GM21526 (cell line): Measurements from ENCODE around the gene PPP1R13L.
"Not testable (repeated sequence)": the region's sequence is repeated elsewhere in the genome, so short reads cannot be mapped to it uniquely, and the experiment has no call there.

Experiments used
- ATAC-seq: cut with Tn5 transposase; IDR thresholded peaks from one replicate; pipeline ENCODE4 v1.9.1; 2021; ENCODE audit warnings: moderate library complexity; ENCODE audit not compliant: unreplicated experiment, low FRiP score

Gene PPP1R13L

GRCh38 chr19:45408121-45408520 is 3.3 kb upstream of the PPP1R13L start:
- no peak for ATAC-seq

GRCh38 chr19:45407585-45407984 is 2.7 kb upstream of the PPP1R13L start:
- not testable (repeated sequence) for ATAC-seq

GRCh38 chr19:45407091-45407375 is 2.2 kb upstream of the PPP1R13L start:
- no peak for ATAC-seq

GRCh38 chr19:45406226-45407090 is 1.6 kb upstream of the PPP1R13L start, which contains the start of gene POLR1G:
POLR1G (plus strand) TSS chr19:45406644; CDS start chr19:45406697, 53 bp downstream.
- peak; percentile 49 for ATAC-seq

- ATAC-seq: peak; percentile 42
Observed at GRCh38 chr19:45405435-45406225, 761 bp upstream of the PPP1R13L start.

- no peak for ATAC-seq
Observed at GRCh38 chr19:45403781-45404556, 900 bp downstream of the PPP1R13L start.

GRCh38 chr19:45403272-45403671 is 1.6 kb downstream of the PPP1R13L start:
- no peak for ATAC-seq

GRCh38 chr19:45402298-45403061 is 2.4 kb downstream of the PPP1R13L start:
- no peak for ATAC-seq

GRCh38 chr19:45401815-45402214 is 3.1 kb downstream of the PPP1R13L start:
- no peak for ATAC-seq

- ATAC-seq: no peak
Observed at GRCh38 chr19:45400192-45400591, 4.7 kb downstream of the PPP1R13L start.

- ATAC-seq: no peak
Observed at GRCh38 chr19:45395821-45396617, 8.8 kb downstream of the PPP1R13L start.

- ATAC-seq: no peak
Observed at GRCh38 chr19:45391871-45392665, 12.8 kb downstream of the PPP1R13L start.

GRCh38 chr19:45391346-45391745 is 13.5 kb downstream of the PPP1R13L start:
- no peak for ATAC-seq

- ATAC-seq: no peak
Observed at GRCh38 chr19:45385392-45386221, 19.3 kb downstream of the PPP1R13L start.

GRCh38 chr19:45382426-45382825 is 22.4 kb downstream of the PPP1R13L start:
- no peak for ATAC-seq

GRCh38 chr19:45380107-45380506 is 24.8 kb downstream of the PPP1R13L start:
- no peak for ATAC-seq

- ATAC-seq: no peak
Observed at GRCh38 chr19:45376045-45376724, 28.7 kb downstream of the PPP1R13L start.
